ENCODE results near the gene CDC40.

- TF ChIP-seq POLR2A (conservative IDR thresholded peaks at IDR 0.05) (no peak), SNRNP70 (optimal IDR thresholded peaks at IDR 0.05; ENCODE audit: low read depth, low read length) (no peak), ZBTB17 (CRISPR knock-in tag; IDR thresholded peaks at IDR 0.05) (no peak), FOXM1 (IDR thresholded peaks at IDR 0.05; ENCODE audit: low read depth) (no peak), FOXM1 (CRISPR knock-in tag; IDR thresholded peaks at IDR 0.05; ENCODE audit: low read depth) (no peak), PHB (CRISPR knock-in tag; IDR thresholded peaks at IDR 0.05) (no peak), ZNF143 (CRISPR knock-in tag; IDR thresholded peaks at IDR 0.05) (no peak), KDM1A (IDR thresholded peaks at IDR 0.05) (no peak), CUX1 (CRISPR knock-in tag; IDR thresholded peaks at IDR 0.05) (no peak), IFI16 (CRISPR knock-in tag; IDR thresholded peaks at IDR 0.05) (no peak), CTCF (IDR thresholded peaks at IDR 0.05 in 2 of 3, conservative IDR thresholded peaks at IDR 0.05 in 1 of 3; ENCODE audit: insufficient read depth in 2 of 3, low read depth in 1 of 3, low read length in 3 of 3) (no peak), MAZ (CRISPR knock-in tag; conservative IDR thresholded peaks at IDR 0.05 in 1 of 2, IDR thresholded peaks at IDR 0.05 in 1 of 2) (no peak), CEBPZ (IDR thresholded peaks at IDR 0.05; ENCODE audit: borderline replicate concordance, low read depth, low read length) (no peak), ZNF274 (IDR thresholded peaks at IDR 0.05; ENCODE audit: borderline replicate concordance, low read depth, low read length) (no peak)
These were observed 89.9 kb downstream of the CDC40 start for GRCh38 chr6:110270165-110270564.
